GM13976 (cell line): ENCODE measurements around the gene TP53RK.

ENCODE experiments used
- DNase-seq: peaks from one replicate; pipeline ENCODE4 v3.0.0; 2012; ENCODE audit warnings: low spot score
- in situ Hi-C: fragments of 300-500 bp; cut with MboI; formaldehyde crosslinking; loops from one replicate; pipeline ENCODE4 v1.12.0; 2022; ENCODE audit warnings: low sequenced_read_pairs, mixed read lengths, inconsistent platforms; ENCODE audit not compliant: unreplicated experiment
- TF ChIP-seq, protein P1 (sequence below): IDR thresholded peaks from 2 replicates; pipeline ENCODE4 v1.5.1; 2012; ENCODE audit warnings: borderline replicate concordance, mild to moderate bottlenecking; ENCODE audit not compliant: insufficient read depth; ENCODE audit errors: extremely low read depth, missing control alignments, control extremely low read depth

The TP53RK gene

DNA sequence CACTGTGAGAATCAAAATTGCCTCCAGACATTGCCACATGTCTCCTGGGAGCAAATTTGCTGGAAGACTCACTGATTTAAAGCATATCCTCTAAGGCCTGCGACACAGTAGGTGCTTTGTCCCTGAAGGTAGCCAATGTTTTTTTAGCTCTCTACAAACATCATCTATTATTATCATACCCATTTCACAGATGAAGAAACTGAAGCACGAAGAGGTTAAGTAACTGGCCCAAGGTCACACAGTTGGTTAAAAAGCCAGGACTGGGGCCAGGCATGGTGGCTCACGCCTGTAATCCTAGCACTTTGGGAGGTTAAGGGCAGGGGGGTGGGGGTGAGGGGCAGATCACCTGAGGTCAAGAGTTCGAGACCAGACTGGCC, 50.4 kb downstream of the TP53RK start:
- in situ Hi-C loops, result no loop called here
- TF ChIP-seq, protein P1, sequence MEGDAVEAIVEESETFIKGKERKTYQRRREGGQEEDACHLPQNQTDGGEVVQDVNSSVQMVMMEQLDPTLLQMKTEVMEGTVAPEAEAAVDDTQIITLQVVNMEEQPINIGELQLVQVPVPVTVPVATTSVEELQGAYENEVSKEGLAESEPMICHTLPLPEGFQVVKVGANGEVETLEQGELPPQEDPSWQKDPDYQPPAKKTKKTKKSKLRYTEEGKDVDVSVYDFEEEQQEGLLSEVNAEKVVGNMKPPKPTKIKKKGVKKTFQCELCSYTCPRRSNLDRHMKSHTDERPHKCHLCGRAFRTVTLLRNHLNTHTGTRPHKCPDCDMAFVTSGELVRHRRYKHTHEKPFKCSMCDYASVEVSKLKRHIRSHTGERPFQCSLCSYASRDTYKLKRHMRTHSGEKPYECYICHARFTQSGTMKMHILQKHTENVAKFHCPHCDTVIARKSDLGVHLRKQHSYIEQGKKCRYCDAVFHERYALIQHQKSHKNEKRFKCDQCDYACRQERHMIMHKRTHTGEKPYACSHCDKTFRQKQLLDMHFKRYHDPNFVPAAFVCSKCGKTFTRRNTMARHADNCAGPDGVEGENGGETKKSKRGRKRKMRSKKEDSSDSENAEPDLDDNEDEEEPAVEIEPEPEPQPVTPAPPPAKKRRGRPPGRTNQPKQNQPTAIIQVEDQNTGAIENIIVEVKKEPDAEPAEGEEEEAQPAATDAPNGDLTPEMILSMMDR, result no peak
- no peak for DNase-seq

DNA sequence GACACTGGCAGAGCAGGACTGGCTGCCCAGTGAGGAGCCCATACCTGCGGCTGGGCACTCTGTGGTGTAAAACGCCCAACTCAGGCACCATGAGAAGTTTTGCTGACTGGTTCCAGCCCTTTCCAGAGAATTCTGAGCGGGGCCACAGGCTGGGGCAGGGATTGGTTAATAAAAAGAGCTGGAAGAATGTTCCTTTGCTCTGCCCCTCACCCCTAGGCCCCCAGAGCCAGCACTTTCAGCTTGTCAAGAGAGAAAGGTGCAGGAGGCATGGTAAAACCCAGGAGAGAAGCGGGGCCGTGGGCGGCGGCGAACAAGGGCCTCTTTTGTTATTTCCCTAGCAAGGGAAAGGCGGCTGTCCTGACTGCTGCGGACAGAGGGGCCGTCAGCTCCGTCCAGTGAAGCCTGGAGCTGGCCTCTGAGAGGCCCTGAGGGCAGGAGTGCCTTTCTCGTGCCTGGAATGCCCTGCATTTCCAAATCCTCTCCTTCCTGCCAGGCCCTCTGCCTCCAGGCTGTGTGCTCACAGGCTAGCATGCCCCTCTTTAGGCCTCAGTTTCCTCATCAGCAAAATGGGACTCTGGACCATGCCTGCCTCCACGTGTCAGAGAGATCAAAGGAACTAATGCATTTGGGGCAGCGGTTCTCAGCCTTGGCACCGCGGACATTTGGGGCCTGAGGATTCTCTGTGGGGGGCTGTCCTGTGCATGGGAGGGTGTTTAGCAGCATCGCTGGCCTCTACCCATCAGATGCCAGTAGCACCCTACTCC, 50.9 kb downstream of the TP53RK start:
- DNase-seq, result no peak
- TF ChIP-seq, protein P1, result no peak
- in situ Hi-C loops, result no loop called here

DNA sequence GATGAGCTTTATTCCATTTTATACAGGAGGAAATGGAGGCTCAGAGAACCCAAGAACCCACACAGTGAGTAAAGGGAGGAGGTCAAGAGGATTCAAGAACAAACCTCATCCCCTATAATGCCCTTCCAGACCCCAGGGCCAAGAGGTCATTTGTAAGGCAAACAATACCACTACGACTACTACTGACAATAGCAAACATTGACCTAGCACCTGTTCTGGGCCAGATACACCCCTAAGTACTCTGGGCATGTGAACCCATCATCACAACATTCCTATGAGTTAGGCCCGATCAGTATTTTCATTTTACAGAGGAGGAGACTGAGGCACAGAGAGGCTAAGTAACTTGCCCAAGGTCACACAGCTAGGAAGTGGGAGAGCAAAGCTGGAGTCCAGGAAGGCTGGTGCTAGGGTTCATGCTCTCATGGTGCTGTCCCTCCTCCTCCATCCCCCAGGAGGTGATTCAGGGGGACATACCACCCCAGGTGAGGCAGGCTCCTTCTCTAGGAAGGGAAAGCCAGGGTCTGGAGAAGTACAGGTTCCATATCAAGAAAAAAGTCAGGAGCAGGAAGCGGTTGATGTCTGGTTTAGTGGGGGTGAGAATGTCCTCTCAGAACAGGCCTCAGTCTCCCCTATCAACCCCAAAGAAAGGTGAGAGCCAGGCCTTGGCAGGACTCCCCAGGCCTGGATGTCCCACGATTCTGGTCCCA, 51.7 kb downstream of the TP53RK start:
- no peak for DNase-seq
- TF ChIP-seq, protein P1, result no peak
- in situ Hi-C loops, result no loop called here

- in situ Hi-C loops, result no loop called here
- TF ChIP-seq, protein P1, result no peak
- DNase-seq, result no peak
Measured at GRCh38 chr20:46637020-46637419, 52.2 kb downstream of the TP53RK start.

- DNase-seq, result no peak
- in situ Hi-C loops, result no loop called here
- TF ChIP-seq, protein P1, result no peak
Measured at GRCh38 chr20:46636514-46636913, 52.7 kb downstream of the TP53RK start.

DNA sequence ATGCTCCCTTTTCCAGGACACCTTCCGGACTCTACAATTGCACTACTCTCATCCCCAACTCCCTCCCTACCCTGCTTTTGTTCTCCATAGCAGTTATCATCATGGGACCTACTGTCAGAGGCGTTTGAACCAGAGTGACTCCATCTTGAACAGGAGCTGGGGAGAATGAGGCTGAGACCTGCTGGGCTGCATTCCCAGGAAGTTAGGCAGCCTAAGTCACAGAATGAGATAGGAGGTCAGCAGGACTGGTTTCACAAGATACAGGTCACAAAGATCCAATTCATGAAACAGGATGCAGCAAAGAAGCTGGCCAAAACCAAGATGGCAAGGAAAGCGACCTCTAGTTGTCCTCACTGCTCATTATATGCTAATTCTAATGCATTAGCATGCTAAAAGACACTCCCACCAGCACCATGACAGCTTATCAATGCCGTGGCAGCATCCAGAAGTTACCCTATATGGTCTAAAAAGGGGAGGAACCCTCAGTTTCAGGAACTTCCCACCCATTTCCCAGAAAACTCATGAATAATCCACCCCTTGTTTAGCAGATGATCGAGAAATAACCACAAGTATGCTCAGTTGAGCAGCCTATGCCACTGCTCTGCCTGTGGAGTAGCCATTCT, 53.6 kb downstream of the TP53RK start:
- in situ Hi-C loops, result no loop called here
- no peak for DNase-seq
- TF ChIP-seq, protein P1, result no peak
